Nephron progenitor cell (in vitro differentiated cells): ENCODE results near the gene MYL6.

Experiments used
- DNase-seq: peaks from one replicate; pipeline ENCODE4 v3.0.0; 2021
- H3K27ac Mint-ChIP-seq: 2 replicates; pipeline ENCODE4 v1.8.0; 2021; ENCODE audit warnings: mild to moderate bottlenecking, moderate library complexity, mixed read lengths
- H3K27me3 Mint-ChIP-seq: 2 replicates; pipeline ENCODE4 v1.8.0; 2021; ENCODE audit warnings: mild to moderate bottlenecking, low read depth, mixed read lengths; ENCODE audit not compliant: poor library complexity
- H3K36me3 Mint-ChIP-seq: 2 replicates; pipeline ENCODE4 v1.8.0; 2021; ENCODE audit warnings: low read depth, mixed read lengths
- H3K4me1 Mint-ChIP-seq: 2 replicates; pipeline ENCODE4 v1.8.0; 2021; ENCODE audit warnings: mixed read lengths
- H3K4me3 Mint-ChIP-seq: 2 replicates; pipeline ENCODE4 v1.8.0; 2021; ENCODE audit warnings: mild to moderate bottlenecking, moderate library complexity, mixed read lengths
- H3K9me3 Mint-ChIP-seq: 2 replicates; pipeline ENCODE4 v1.8.0; 2021; ENCODE audit warnings: mild to moderate bottlenecking, moderate library complexity, mixed read lengths
- CTCF ChIP-seq: fragments of 200-600 bp; sonication (generic); IDR thresholded peaks from 2 replicates; pipeline ENCODE4 v1.5.0; 2021; ENCODE audit warnings: antibody characterized with exemption

Gene MYL6

DNA sequence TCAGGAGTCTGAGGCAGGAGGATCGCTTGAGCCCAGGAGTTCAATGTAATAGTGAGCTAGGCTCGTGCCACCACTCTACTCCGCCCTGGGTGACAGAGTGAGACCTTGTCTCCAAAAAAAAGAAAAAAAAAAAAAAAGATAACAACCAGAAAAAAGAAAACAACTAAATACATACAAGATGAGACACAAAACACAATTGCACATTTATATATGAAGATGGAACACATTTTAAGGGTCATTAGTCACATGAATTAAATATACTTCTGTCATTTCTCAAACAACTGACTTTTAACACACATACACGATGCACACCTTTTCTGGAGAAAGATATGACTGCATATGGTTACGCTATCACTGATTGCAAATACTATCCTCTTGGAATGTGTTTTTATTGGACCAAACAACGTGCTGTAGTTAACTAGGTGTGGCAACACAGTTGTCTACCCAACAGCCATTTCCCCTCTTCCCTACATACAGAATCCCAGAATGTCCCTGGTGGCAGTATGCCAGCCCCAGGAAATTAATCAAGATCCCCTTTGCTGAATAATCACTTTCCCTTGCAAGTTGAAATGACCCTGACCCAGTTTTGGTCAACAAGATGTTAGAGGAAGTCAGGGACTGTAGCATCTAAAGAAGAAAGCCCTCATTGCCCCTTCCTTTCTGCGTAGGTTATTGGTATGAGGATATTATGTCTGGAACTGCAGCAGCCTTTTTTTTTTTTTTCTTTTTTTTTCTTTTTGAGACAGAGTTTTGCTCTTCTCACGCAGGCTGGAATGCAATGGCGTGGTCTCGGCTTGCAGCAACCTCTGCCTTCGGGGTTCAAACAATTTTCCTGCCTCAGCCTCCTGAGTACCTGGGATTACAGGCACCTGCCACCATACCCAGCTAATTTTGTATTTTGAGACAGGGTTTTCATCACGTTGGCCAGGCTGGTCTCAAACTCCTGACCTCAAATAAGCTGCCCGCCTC lies 11.4 kb upstream of the MYL6 start:
- peaks cover 11% of the 10 kb centered on the region for H3K4me1 Mint-ChIP-seq
- H3K36me3 Mint-ChIP-seq: peaks cover 31% of the 10 kb centered on the region
- peaks cover 4% of the 10 kb centered on the region for H3K27me3 Mint-ChIP-seq
- no peak for TF ChIP-seq CTCF
- no peak for DNase-seq
- H3K9me3 Mint-ChIP-seq: no peaks in the 10 kb centered on the region
- no peak overlapping the region for H3K27ac Mint-ChIP-seq
- H3K4me3 Mint-ChIP-seq: no peak overlapping the region

DNA sequence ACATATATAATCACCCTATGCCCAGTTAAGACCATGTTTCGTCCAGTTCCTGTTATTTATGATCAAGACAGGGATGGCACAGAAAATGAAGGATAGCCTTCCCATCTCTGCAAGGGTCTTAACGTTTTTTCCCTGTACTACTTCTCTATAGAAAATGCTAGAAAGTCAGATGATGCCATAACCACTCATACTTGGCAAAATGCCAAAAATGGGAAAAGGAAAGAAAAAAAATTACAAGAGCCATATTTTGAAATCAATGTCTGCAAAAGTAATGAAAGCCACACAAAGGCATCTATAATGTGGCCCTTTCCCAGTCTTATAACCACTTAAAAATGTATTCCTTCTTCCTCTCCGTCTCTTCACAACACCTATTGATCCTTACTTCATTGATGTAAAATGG lies 7.6 kb upstream of the MYL6 start:
- Mint-ChIP-seq H3K27me3 (peaks cover 7% of the 10 kb centered on the region), H3K36me3 (peaks cover 10% of the 10 kb centered on the region), H3K4me3 (peak overlapping the region; percentile 98), H3K27ac (no peak overlapping the region), H3K4me1 (peaks cover 41% of the 10 kb centered on the region), H3K9me3 (no peaks in the 10 kb centered on the region)
- DNase-seq: no peak
- no peak for TF ChIP-seq CTCF

DNA sequence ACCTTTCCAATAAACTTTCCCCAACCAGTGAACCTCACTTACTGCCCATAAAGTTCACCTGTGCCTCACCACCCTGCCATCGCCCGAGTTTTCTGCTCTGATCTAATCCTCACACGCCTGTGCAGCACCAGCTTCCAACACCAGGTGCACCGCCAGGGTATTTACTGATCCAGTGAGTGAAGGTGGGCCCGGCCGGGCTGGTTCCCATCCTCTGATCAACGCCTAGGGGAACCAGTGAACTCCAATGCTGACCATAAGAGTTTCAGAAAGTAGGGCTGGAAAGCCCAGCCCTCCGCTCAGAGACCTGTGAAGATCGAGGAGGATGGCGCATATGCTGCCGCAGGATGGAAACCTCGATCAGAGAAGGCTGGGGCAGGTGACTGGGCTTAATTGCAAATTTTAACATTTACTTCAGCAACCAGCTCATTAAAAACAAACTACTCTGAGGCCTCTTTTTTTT lies 6.5 kb upstream of the MYL6 start:
- H3K4me3 Mint-ChIP-seq: peak overlapping the region; percentile 98
- H3K9me3 Mint-ChIP-seq: no peaks in the 10 kb centered on the region
- H3K36me3 Mint-ChIP-seq: peaks cover 14% of the 10 kb centered on the region
- peaks cover 7% of the 10 kb centered on the region for H3K27me3 Mint-ChIP-seq
- peak; percentile 42 for TF ChIP-seq CTCF
- H3K27ac Mint-ChIP-seq: peak overlapping the region; percentile 64
- peak; percentile 46 for DNase-seq
- H3K4me1 Mint-ChIP-seq: peaks cover 42% of the 10 kb centered on the region

GRCh38 chr12:56152132-56152755 lies 5.9 kb upstream of the MYL6 start, which contains the start of gene MYL6B:
TSS of gene MYL6B (plus strand) at chr12:56152587. CDS start at chr12:56153919, 1,332 bp downstream.
- TF ChIP-seq CTCF: no peak
- Mint-ChIP-seq H3K27ac (peak within 1 kb of the TSS; percentile 64), H3K4me3 (peak within 1 kb of the TSS; percentile 98), H3K36me3 (peaks cover 14% of the 10 kb centered on the region), H3K27me3 (peaks cover 7% of the 10 kb centered on the region), H3K9me3 (no peaks in the 10 kb centered on the region), H3K4me1 (peaks cover 42% of the 10 kb centered on the region)
- peak; percentile 90 for DNase-seq

GRCh38 chr12:56152756-56153677 lies 5.1 kb upstream of the MYL6 start:
- no peak for TF ChIP-seq CTCF
- peaks cover 7% of the 10 kb centered on the region for H3K27me3 Mint-ChIP-seq
- H3K27ac Mint-ChIP-seq: no peak overlapping the region
- peaks cover 49% of the 10 kb centered on the region for H3K4me1 Mint-ChIP-seq
- peaks cover 14% of the 10 kb centered on the region for H3K36me3 Mint-ChIP-seq
- no peaks in the 10 kb centered on the region for H3K9me3 Mint-ChIP-seq
- peak overlapping the region; percentile 98 for H3K4me3 Mint-ChIP-seq
- DNase-seq: no peak
